Measurements from ENCODE around the gene SH3GL3.

Gene SH3GL3

GRCh38 chr15:83446904-83447709 lies at the start of gene SH3GL3:
TSS of gene SH3GL3 (plus strand) at chr15:83447341. CDS start at chr15:83447534, 193 bp downstream.
- DNase-seq (ENCODE audit: low spot score) (peak; percentile 92), ATAC-seq (ENCODE audit: low read depth) (peak; percentile 88)
- Histone ChIP-seq H3K4me1 (ENCODE audit: insufficient read depth, poor library complexity, severe bottlenecking) (no peaks in the 10 kb centered on the region), H3K27me3 (ENCODE audit: insufficient read depth, poor library complexity, severe bottlenecking) (no peaks in the 10 kb centered on the region), H3K9me3 (ENCODE audit: severe bottlenecking) (no peaks in the 10 kb centered on the region), H3K4me3 (ENCODE audit: severe bottlenecking) (peak within 1 kb of the TSS; percentile 69), H3K36me3 (ENCODE audit: low read depth) (no peaks in the 10 kb centered on the region), H3K27ac (ENCODE audit: poor library complexity, severe bottlenecking) (no peak within 1 kb of the TSS)
- peak; percentile 91 for TF ChIP-seq CTCF (IDR thresholded peaks at IDR 0.05; ENCODE audit: poor library complexity, severe bottlenecking)

- ATAC-seq (ENCODE audit: low read depth) (peak; percentile 78), DNase-seq (ENCODE audit: low spot score) (no peak)
- Histone ChIP-seq H3K27me3 (ENCODE audit: insufficient read depth, poor library complexity, severe bottlenecking) (no peaks in the 10 kb centered on the region), H3K27ac (ENCODE audit: poor library complexity, severe bottlenecking) (no peak overlapping the region), H3K4me3 (ENCODE audit: severe bottlenecking) (no peak overlapping the region), H3K9me3 (ENCODE audit: severe bottlenecking) (no peaks in the 10 kb centered on the region), H3K4me1 (ENCODE audit: insufficient read depth, poor library complexity, severe bottlenecking) (no peaks in the 10 kb centered on the region), H3K36me3 (ENCODE audit: low read depth) (no peaks in the 10 kb centered on the region)
- TF ChIP-seq CTCF (IDR thresholded peaks at IDR 0.05; ENCODE audit: poor library complexity, severe bottlenecking): no peak
Measured at GRCh38 chr15:83398626-83399025, 48.5 kb upstream of the SH3GL3 start.

- ATAC-seq (ENCODE audit: low read depth) (no peak; the same call in 2 of the 3 replicates), DNase-seq (ENCODE audit: low spot score) (no peak)
- Histone ChIP-seq H3K4me3 (ENCODE audit: severe bottlenecking) (no peak overlapping the region), H3K4me1 (ENCODE audit: insufficient read depth, poor library complexity, severe bottlenecking) (no peaks in the 10 kb centered on the region), H3K27ac (ENCODE audit: poor library complexity, severe bottlenecking) (no peak overlapping the region), H3K9me3 (ENCODE audit: severe bottlenecking) (no peaks in the 10 kb centered on the region), H3K36me3 (ENCODE audit: low read depth) (no peaks in the 10 kb centered on the region), H3K27me3 (ENCODE audit: insufficient read depth, poor library complexity, severe bottlenecking) (no peaks in the 10 kb centered on the region)
- no peak for TF ChIP-seq CTCF (IDR thresholded peaks at IDR 0.05; ENCODE audit: poor library complexity, severe bottlenecking)
Measured at GRCh38 chr15:83404121-83404520, 43.0 kb upstream of the SH3GL3 start.

- no peak for TF ChIP-seq CTCF (IDR thresholded peaks at IDR 0.05; ENCODE audit: poor library complexity, severe bottlenecking)
- Histone ChIP-seq H3K4me3 (ENCODE audit: severe bottlenecking) (no peak overlapping the region), H3K27me3 (ENCODE audit: insufficient read depth, poor library complexity, severe bottlenecking) (no peaks in the 10 kb centered on the region), H3K27ac (ENCODE audit: poor library complexity, severe bottlenecking) (no peak overlapping the region), H3K4me1 (ENCODE audit: insufficient read depth, poor library complexity, severe bottlenecking) (no peaks in the 10 kb centered on the region), H3K9me3 (ENCODE audit: severe bottlenecking) (no peaks in the 10 kb centered on the region), H3K36me3 (ENCODE audit: low read depth) (no peaks in the 10 kb centered on the region)
- ATAC-seq (ENCODE audit: low read depth) (no peak), DNase-seq (ENCODE audit: low spot score) (no peak)
Measured at GRCh38 chr15:83410532-83410931, 36.6 kb upstream of the SH3GL3 start.
